Cortex of kidney (tissue), 1 donor: ENCODE results near the gene SERPINE1.
"Not testable (repeated sequence)": the region's sequence is repeated elsewhere in the genome, so short reads cannot be mapped to it uniquely, and the experiment has no call there.

Experiments used
- DNase-seq: peaks from one replicate; lab custom pipeline; 2025; lab: John Stamatoyannopoulos, UW

The SERPINE1 gene

GRCh38 chr7:101126651-101127459 lies at the start of gene SERPINE1:
SERPINE1 (plus strand) TSS chr7:101127104; CDS start chr7:101128394, 1,290 bp downstream.
- DNase-seq: no peak

- DNase-seq: no peak
Observed at GRCh38 chr7:101077303-101078086, 49.4 kb upstream of the SERPINE1 start.

GRCh38 chr7:101081432-101081831 lies 45.5 kb upstream of the SERPINE1 start:
- DNase-seq: no peak

GRCh38 chr7:101084865-101085161 lies 42.1 kb upstream of the SERPINE1 start:
- no peak for DNase-seq

GRCh38 chr7:101085162-101085964 lies 41.5 kb upstream of the SERPINE1 start, which contains the start of gene TRIM56:
TRIM56 (plus strand) TSS chr7:101085481; CDS start chr7:101087313, 1,832 bp downstream.
- no peak for DNase-seq

GRCh38 chr7:101087334-101088068 lies 39.4 kb upstream of the SERPINE1 start:
- DNase-seq: no peak

- no peak for DNase-seq
Observed at GRCh38 chr7:101088069-101088425, 38.9 kb upstream of the SERPINE1 start.

GRCh38 chr7:101088858-101089529 lies 37.9 kb upstream of the SERPINE1 start:
- no peak for DNase-seq

- DNase-seq: no peak
Observed at GRCh38 chr7:101089876-101090275, 37.0 kb upstream of the SERPINE1 start.

GRCh38 chr7:101092266-101092905 lies 34.5 kb upstream of the SERPINE1 start:
- DNase-seq: not testable (repeated sequence)

- DNase-seq: no peak
Observed at GRCh38 chr7:101093906-101094305, 33.0 kb upstream of the SERPINE1 start.

- DNase-seq: no peak
Observed at GRCh38 chr7:101094376-101094775, 32.5 kb upstream of the SERPINE1 start.

- DNase-seq: no peak
Observed at GRCh38 chr7:101094791-101095375, 32.0 kb upstream of the SERPINE1 start.

- DNase-seq: no peak
Observed at GRCh38 chr7:101096331-101096956, 30.5 kb upstream of the SERPINE1 start.

- no peak for DNase-seq
Observed at GRCh38 chr7:101096957-101097347, 30.0 kb upstream of the SERPINE1 start.

GRCh38 chr7:101097561-101097960 lies 29.3 kb upstream of the SERPINE1 start:
- no peak for DNase-seq

GRCh38 chr7:101099969-101100781 lies 26.7 kb upstream of the SERPINE1 start:
- no peak for DNase-seq

- no peak for DNase-seq
Observed at GRCh38 chr7:101100858-101101847, 25.8 kb upstream of the SERPINE1 start.
